Measurements from ENCODE around the gene AKT1.
A peak's percentile ranks its signal among the peaks of the same experiment; 100 is the strongest.

AKT1 gene

GRCh38 chr14:104798300-104799243 is 3.0 kb upstream of the AKT1 start:
- DNase-seq: no peak

DNA sequence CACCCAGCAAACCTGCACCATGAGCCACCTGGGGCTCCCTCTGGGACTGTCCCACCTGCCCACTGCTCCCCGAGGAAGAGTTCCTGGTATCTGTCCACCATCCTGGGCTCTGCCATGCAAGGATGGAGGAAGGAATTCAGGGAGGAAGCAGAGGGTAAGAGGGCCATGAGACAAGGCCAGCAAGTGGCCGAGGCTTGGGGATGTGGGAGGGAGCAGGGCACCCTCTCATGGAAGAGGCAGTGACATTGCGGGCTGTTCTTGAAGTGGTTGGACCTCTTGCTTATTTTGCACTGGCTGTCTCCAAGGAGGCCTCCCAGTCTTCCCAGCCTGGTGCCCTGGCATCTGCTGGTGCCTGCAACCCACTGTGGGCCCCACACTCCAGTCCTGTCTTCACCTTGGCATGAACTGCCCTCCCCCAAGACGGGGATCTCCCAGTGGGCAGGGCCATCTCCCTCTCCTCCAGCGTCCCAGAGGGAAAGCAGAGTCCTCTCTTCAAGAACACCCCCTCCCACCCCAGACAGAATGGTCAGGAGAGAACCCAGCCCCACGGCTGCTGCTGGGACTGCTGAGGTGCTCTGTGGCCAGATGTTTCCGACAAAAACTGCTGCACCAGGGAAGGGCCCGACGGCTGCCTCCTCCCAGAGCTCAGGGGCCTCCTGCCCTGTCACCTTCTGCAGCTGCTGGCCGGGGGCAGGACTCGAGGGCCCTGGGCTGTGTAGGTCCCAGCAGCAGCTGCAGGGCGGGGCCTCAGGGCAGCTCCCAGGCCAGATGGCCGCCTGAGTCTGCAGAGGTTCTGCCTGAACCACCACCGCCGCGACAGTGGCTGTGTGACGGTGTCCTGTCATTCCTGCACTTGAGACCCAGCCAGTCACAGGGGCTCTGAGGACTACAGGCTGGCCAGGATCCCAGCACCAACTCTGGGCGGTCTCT is 1.8 kb upstream of the AKT1 start:
- no peak for DNase-seq

DNA sequence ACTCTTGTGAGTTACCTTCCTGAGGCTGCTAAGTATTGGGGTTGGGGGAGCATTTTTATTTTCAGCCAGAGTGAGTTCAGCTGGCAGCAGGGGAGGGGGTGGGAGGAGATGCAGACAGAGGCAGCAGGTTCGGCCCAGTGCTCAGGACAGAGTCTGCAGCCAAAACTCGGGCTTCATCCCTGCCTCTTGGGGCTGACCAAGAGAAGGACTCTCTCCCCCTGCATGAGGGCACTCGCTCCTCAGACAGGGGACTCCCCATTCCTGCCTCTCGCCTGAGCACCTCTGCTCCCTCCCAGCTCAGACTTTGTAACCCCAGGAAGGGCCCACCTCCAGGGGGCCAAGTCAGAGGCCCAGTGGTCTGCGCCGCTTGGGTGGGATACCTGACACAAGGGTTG is 1.1 kb upstream of the AKT1 start:
- no peak for DNase-seq

GRCh38 chr14:104795781-104796686 is 486 bp upstream of the AKT1 start:
- DNase-seq: peak in 1 of 2 experiments; percentile 71

DNA sequence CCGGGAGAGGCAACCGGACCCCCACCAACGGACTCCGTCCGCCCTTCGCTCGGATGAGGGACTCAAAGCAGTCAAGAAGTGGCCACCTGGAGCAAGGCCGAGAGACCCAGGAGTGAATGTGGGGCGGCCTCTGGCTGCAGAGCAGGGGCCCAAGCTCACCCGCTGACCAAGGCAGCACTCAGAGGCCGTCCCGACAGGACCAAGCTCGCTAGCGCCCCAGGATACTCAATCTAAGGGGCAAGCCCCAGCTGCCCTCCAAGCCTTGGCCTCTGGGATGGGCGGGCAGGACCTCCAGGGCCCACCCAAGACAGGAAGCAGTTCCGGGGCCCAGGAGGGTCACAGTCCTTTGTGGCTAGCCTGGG is 936 bp downstream of the AKT1 start:
- peak in 1 of 2 experiments; percentile 45 for DNase-seq

- peak in 1 of 2 experiments; percentile 75 for DNase-seq
These were observed 1.4 kb downstream of the AKT1 start for GRCh38 chr14:104794099-104794498.

DNA sequence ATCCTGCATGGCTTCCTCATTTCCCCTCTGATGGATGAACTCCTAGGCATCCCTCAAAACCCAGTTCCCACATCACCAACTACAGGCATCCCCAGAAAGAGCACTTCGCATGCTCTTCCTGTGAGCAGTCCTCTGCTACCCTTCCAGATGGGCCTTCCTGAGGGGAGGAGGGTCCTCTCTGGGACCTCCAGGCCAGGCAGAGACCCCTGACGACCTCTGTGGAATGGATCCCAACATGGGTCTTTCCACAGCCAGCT is 1.9 kb downstream of the AKT1 start:
- DNase-seq: no peak

DNA sequence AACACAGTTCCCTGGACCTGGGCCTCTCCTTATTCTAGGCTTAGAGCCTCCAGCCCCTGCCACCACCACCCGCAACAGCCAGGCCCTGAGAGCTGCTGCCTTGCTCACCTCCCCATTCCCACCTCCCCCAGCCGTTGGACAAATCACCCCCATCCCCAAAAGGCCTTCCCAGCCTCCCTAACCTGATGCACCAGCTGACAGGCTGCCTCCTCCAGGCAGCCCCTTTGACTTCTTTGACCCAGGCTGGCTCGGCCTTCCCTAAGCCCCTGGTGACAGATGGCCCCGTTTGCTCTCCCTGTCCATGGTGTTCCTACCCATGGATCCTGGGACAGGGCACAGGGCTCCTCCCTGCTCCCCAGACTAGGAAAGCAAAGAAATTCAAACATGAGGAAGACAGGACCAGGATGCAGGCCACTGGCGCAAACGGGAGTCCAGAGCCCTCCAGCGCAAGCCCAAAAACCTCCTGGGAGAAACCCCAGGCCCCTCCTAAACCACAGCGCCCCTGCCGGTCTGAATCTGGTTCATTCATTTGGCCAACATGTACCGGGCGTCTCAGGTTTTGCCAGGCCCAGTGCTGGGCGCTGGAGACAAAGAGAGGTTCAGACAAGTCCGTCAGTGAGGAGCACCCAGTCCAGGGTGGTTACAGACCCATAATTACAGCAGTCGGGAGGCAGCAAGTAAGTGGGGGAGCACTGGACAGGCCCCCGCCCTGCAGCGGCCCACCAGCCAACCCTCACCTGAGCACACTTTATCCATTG is 2.4 kb downstream of the AKT1 start:
- DNase-seq: no peak

- peak in 1 of 2 experiments; percentile 32 for DNase-seq
These were observed 3.3 kb downstream of the AKT1 start for GRCh38 chr14:104792101-104792884.

DNA sequence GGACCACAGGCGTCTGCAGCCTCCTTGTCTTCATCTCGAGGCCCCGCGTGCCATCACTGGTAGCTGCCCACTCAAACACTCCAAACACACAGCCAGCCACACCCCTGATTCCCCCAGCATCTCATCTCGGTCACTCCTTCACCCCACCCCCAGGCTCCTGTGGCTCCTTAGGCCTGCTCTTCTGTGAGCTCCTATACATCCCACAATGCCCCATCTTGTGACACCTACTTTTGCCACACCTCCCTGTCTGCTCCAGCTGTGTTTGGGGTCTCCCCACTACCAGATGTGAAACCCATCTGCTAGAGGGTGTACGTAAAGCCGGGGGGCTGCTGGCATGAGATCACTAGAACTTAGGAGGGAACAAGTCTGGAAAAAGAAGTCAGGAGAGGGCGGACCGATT is 4.1 kb downstream of the AKT1 start:
- DNase-seq: no peak

- DNase-seq: no peak
These were observed 5.5 kb downstream of the AKT1 start for GRCh38 chr14:104789752-104790743.

- no peak for DNase-seq
These were observed 6.5 kb downstream of the AKT1 start for GRCh38 chr14:104788873-104789663.

- DNase-seq: no peak
These were observed 7.3 kb downstream of the AKT1 start for GRCh38 chr14:104788161-104788818.

GRCh38 chr14:104787736-104788135 is 7.8 kb downstream of the AKT1 start:
- DNase-seq: no peak

- no peak for DNase-seq
These were observed 8.5 kb downstream of the AKT1 start for GRCh38 chr14:104786726-104787675.

- no peak for DNase-seq
These were observed 9.4 kb downstream of the AKT1 start for GRCh38 chr14:104786091-104786586.

GRCh38 chr14:104785708-104786080 is 9.9 kb downstream of the AKT1 start:
- DNase-seq: no peak

All from NCI-H526 (cell line).